SK-N-SH (cell line): ENCODE results near the gene HYAL2. TPM values are rescaled to one million over a fixed set of nuclear protein-coding genes. Genes with fewer than 3 reads are reported as not detected.
A peak's percentile ranks its signal among the peaks of the same experiment; 100 is the strongest.

Source experiments
- CTCF ChIA-PET: fragments of 300-600, 350-600 bp; formaldehyde crosslinking; extraction: SDS; loops from one replicate; lab custom pipeline; 2021; lab: Yijun Ruan, JAX
- POLR2A ChIA-PET: fragments of 350-600 bp; sonication (Branson Sonifier 250); formaldehyde crosslinking; extraction: SDS; loops from one replicate; lab custom pipeline; 2020; ENCODE audit warnings: antibody characterized with exemption, inconsistent platforms; lab: Yijun Ruan, JAX
- DNase-seq: peaks from one replicate; pipeline ENCODE4 v3.0.0; 2012
- H2AFZ ChIP-seq: fragments of 200-600 bp; sonication (generic); 2 replicates; pipeline ENCODE4 v1.8.1; 2016; ENCODE audit warnings: antibody characterized with exemption, mild to moderate bottlenecking, low read depth
- H3F3A ChIP-seq: fragments of 200-600 bp; sonication (generic); replicated peaks from 2 replicates; pipeline ENCODE3; 2016; ENCODE audit warnings: antibody characterized with exemption, mild to moderate bottlenecking; ENCODE audit not compliant: insufficient read depth
- H3K27ac ChIP-seq, 2 experiments: fragments of 200-500 bp in 1 of 2; fragments of 200-600 bp in 1 of 2; sonication (Bioruptor generic) in 1 of 2; sonication (generic), shearing (Covaris generic) in 1 of 2; 2 replicates each; pipeline versions ENCODE4 v1.5.1 to v1.6.1; 2014 to 2016; ENCODE audit warnings: low read depth in 2 of 2, inconsistent platforms in 1 of 2, low read length in 1 of 2, mild to moderate bottlenecking in 1 of 2, mixed read lengths in 1 of 2
- H3K27me3 ChIP-seq: fragments of 200-600 bp; sonication (generic), shearing (Covaris generic); 2 replicates; pipeline ENCODE4 v1.6.1; 2016; ENCODE audit warnings: mixed run types; ENCODE audit not compliant: insufficient read depth
- H3K36me3 ChIP-seq, 2 experiments: fragments of 200-500 bp in 1 of 2; fragments of 200-600 bp in 1 of 2; sonication (Bioruptor generic) in 1 of 2; sonication (generic) in 1 of 2; replicated peaks in 1 of 2; 2 replicates each; pipeline versions ENCODE3 to v1.5.1; 2014 to 2016; ENCODE audit warnings: low read length in 1 of 2, mild to moderate bottlenecking in 1 of 2; ENCODE audit not compliant: insufficient read depth in 2 of 2, control insufficient read depth in 1 of 2
- H3K4me1 ChIP-seq, 2 experiments: fragments of 200-500 bp in 1 of 2; fragments of 200-600 bp in 1 of 2; sonication (Bioruptor generic) in 1 of 2; sonication (generic), shearing (Covaris generic) in 1 of 2; 2 replicates each; pipeline versions ENCODE4 v1.5.1 to v1.6.1; 2014 to 2016; ENCODE audit warnings: low read depth in 1 of 2, low read length in 1 of 2, mixed run types in 1 of 2; ENCODE audit not compliant: insufficient read depth in 2 of 2, control insufficient read depth in 1 of 2
- H3K4me2 ChIP-seq: fragments of 200-600 bp; sonication (generic), shearing (Covaris generic); 2 replicates; pipeline ENCODE4 v1.6.1; 2017; ENCODE audit warnings: mixed run types
- H3K4me3 ChIP-seq, 2 experiments: fragments of 200-500 bp in 1 of 2; fragments of 200-600 bp in 1 of 2; sonication (Bioruptor generic) in 1 of 2; sonication (generic), shearing (Covaris generic) in 1 of 2; 2 replicates each; pipeline versions ENCODE4 v1.5.1 to v1.8.1; 2014 to 2016; ENCODE audit warnings: low read depth in 2 of 2, inconsistent platforms in 1 of 2, low read length in 1 of 2, mild to moderate bottlenecking in 1 of 2, mixed read lengths in 1 of 2, moderate library complexity in 1 of 2
- H3K79me2 ChIP-seq: fragments of 200-600 bp; sonication (generic); 2 replicates; pipeline ENCODE4 v1.8.1; 2017; ENCODE audit warnings: mild to moderate bottlenecking; ENCODE audit not compliant: insufficient read depth
- H3K9ac ChIP-seq: fragments of 200-600 bp; sonication (generic); 2 replicates; pipeline ENCODE4 v1.6.1; 2017; ENCODE audit warnings: mixed run types
- H3K9me2 ChIP-seq: fragments of 200-600 bp; sonication (generic); 2 replicates; pipeline ENCODE4 v1.6.1; 2017; ENCODE audit warnings: mixed run types
- H3K9me3 ChIP-seq: fragments of 200-600 bp; sonication (generic); 2 replicates; pipeline ENCODE4 v1.6.1; 2017; ENCODE audit warnings: mixed run types, mild to moderate bottlenecking, moderate library complexity
- H4K20me1 ChIP-seq: fragments of 200-600 bp; sonication (generic); 2 replicates; pipeline ENCODE4 v1.6.1; 2017; ENCODE audit warnings: mild to moderate bottlenecking, mixed run types; ENCODE audit not compliant: insufficient read depth
- CHD2 ChIP-seq: fragments of 150-350 bp; IDR thresholded peaks from 2 replicates; pipeline ENCODE4 v1.6.1; 2018; ENCODE audit warnings: low read length; ENCODE audit not compliant: partially characterized antibody
- CTCF ChIP-seq: fragments of 200-600 bp; sonication (generic); IDR thresholded peaks from 2 replicates; pipeline ENCODE4 v1.6.1; 2017; ENCODE audit warnings: antibody characterized with exemption, mild to moderate bottlenecking, moderate library complexity
- EP300 ChIP-seq, 2 experiments: IDR thresholded peaks; 2 replicates each; pipeline versions ENCODE4 v1.4.0 to v1.6.1; 2012; ENCODE audit warnings: borderline replicate concordance in 1 of 2, low read depth in 1 of 2, low read length in 1 of 2
- FOXJ3 ChIP-seq: sonication (generic); formaldehyde crosslinking; IDR thresholded peaks from 2 replicates; pipeline ENCODE4 v1.5.1; 2020; ENCODE audit warnings: mild to moderate bottlenecking, missing genetic modification reagents
- GABPA ChIP-seq: IDR thresholded peaks from 2 replicates; pipeline ENCODE4 v1.4.0; 2012; ENCODE audit warnings: low read depth, mild to moderate bottlenecking
- MXI1 ChIP-seq: IDR thresholded peaks from 2 replicates; pipeline ENCODE4 v1.6.1; 2012; ENCODE audit warnings: mild to moderate bottlenecking, low read depth, low read length, improper control_type of control experiment
- NFIC ChIP-seq: IDR thresholded peaks from 2 replicates; pipeline ENCODE4 v1.4.0; 2012; ENCODE audit warnings: borderline replicate concordance
- NRF1 ChIP-seq: IDR thresholded peaks from 2 replicates; pipeline ENCODE4 v1.6.1; 2012; ENCODE audit warnings: low read depth, mild to moderate bottlenecking, low read length
- RAD21 ChIP-seq: IDR thresholded peaks from 2 replicates; pipeline ENCODE4 v1.6.1; 2012; ENCODE audit warnings: mild to moderate bottlenecking, low read length
- SIN3A ChIP-seq: IDR thresholded peaks from 2 replicates; pipeline ENCODE4 v1.6.1; 2012; ENCODE audit warnings: low read depth, mild to moderate bottlenecking, low read length, moderate library complexity, borderline replicate concordance
- SMC3 ChIP-seq: IDR thresholded peaks from 2 replicates; pipeline ENCODE4 v1.6.1; 2012; ENCODE audit warnings: low read depth, low read length, improper control_type of control experiment
- TAF1 ChIP-seq: IDR thresholded peaks from 2 replicates; pipeline ENCODE4 v1.6.1; 2012; ENCODE audit warnings: low read depth, mild to moderate bottlenecking, low read length, moderate library complexity, borderline replicate concordance
- ZBTB33 ChIP-seq: IDR thresholded peaks from 2 replicates; pipeline ENCODE4 v1.4.0; 2012; ENCODE audit warnings: low read depth, borderline replicate concordance
- WGBS: methylation state at CpG from one replicate; pipeline ENCODE4 v1.1.6; 2017; ENCODE audit warnings: low lambda C conversion rate; 5-methylcytosine and 5-hydroxymethylcytosine counted together
- polyA plus RNA-seq, 3 experiments: library from polyadenylated mRNA; depleted of rRNA; stranded (reverse); fragments of >200 nt; gene quantifications; 2 replicates each; pipeline ENCODE4 v1.2.3, GENCODE V29; 2012

The HYAL2 gene
- polyA plus RNA-seq, 1 of the 3 experiments (the other 2 are of a cell fraction) = 135 TPM

GRCh38 chr3:50370594-50370993 lies 48.0 kb upstream of the HYAL2 start:
- H3K27ac ChIP-seq = peak overlapping the region in 1 of 2 experiments; percentile 56; a peak in 2 of 4 replicates
- H3K9me2 ChIP-seq = no peaks in the 10 kb centered on the region
- no peak overlapping the region for H2AFZ ChIP-seq
- H3K9me3 ChIP-seq = no peaks in the 10 kb centered on the region
- DNase-seq = peak; percentile 78
- H3K4me3 ChIP-seq = no peak overlapping the region
- 58% methylated on average over 14 of the region's 14 CpGs for WGBS
- no peaks in the 10 kb centered on the region for H4K20me1 ChIP-seq
- H3K27me3 ChIP-seq = no peaks in the 10 kb centered on the region
- no peak for TF ChIP-seq FOXJ3 (CRISPR knock-in tag)
- no peak for TF ChIP-seq GABPA
- no peak for TF ChIP-seq ZBTB33
- TF ChIP-seq RAD21 = peak; percentile 72
- no peak for TF ChIP-seq NRF1
- no peak for TF ChIP-seq TAF1
- TF ChIP-seq MXI1 = no peak
- TF ChIP-seq NFIC = no peak
- peak; percentile 46 for TF ChIP-seq SMC3
- TF ChIP-seq CTCF = peak; percentile 31
- no peak for TF ChIP-seq EP300 (IDR thresholded peaks at IDR 0.05; ENCODE audit: borderline replicate concordance in 1 of 2, low read depth in 1 of 2, low read length in 1 of 2)
- no peak for TF ChIP-seq SIN3A
- no peak for TF ChIP-seq CHD2
- no peaks in the 10 kb centered on the region for H3K79me2 ChIP-seq
- ChIA-PET CTCF (interaction anchor here (0.6 to 5.8 kb wide), 33 partner anchors 9 to 246 kb away, joined by 3 to 70 read pairs (median 4); partner anchors contain the start of genes HYAL3, MAPKAPK3, NAA80 and TUSC2), POLR2A (interaction anchor here (1.1 to 4.6 kb wide), 6 partner anchors 10 to 22 kb away, joined by 3 to 28 read pairs (median 8); partner anchors contain the start of genes CYB561D2 and NPRL2)
- H3K4me1 ChIP-seq = peaks cover 0 to 78% of the 10 kb centered on the region in 2 experiments; a peak in 2 of 4 replicates
- no peak overlapping the region for H3K9ac ChIP-seq
- no peaks in the 10 kb centered on the region for H3F3A ChIP-seq
- no peaks in the 10 kb centered on the region for H3K36me3 ChIP-seq
- no peak overlapping the region for H3K4me2 ChIP-seq
